GM10266 (cell line): Measurements from ENCODE around the gene CRAT.

Source experiments
- DNase-seq: peaks from one replicate; pipeline ENCODE4 v3.0.0; 2012; ENCODE audit errors: extremely low spot score
- TF ChIP-seq, protein P1 (sequence below): IDR thresholded peaks from 2 replicates; pipeline ENCODE4 v1.5.1; 2012; ENCODE audit warnings: mild to moderate bottlenecking, low read depth; ENCODE audit not compliant: control insufficient read depth, insufficient read depth; ENCODE audit errors: missing control alignments

Gene CRAT

DNA sequence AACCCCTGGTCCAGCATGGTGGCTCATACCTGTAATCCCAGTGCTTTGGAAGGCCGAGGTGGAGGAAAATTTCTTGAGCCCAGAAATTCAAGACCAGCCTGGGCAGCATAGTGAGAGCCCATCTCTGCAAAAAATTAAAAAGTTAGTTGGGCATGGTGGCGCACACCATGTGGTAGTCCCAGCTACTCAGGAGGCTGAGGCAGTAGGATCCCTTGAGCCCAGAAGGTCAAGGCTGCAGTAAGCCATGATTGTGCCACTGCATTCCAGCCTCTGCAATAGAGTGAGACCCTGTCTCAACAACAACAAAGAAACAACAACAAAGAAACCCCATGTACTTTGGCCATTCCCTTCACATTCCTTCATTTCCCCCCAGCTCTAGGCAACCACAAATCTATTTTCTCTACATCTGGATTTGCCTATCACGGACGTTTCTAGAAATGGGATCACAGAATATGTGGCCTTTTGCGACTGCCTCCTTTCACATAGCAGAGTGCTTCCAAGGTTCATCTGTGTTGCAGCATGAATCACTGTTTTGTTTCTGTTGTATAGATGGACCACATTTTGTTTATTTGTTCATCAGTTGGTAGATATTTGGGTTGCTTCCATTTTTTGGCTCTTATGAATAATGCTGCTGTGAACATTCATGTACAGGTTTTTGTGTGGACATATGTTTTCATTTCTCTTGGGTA, 56.3 kb downstream of the CRAT start:
- TF ChIP-seq, protein P1, sequence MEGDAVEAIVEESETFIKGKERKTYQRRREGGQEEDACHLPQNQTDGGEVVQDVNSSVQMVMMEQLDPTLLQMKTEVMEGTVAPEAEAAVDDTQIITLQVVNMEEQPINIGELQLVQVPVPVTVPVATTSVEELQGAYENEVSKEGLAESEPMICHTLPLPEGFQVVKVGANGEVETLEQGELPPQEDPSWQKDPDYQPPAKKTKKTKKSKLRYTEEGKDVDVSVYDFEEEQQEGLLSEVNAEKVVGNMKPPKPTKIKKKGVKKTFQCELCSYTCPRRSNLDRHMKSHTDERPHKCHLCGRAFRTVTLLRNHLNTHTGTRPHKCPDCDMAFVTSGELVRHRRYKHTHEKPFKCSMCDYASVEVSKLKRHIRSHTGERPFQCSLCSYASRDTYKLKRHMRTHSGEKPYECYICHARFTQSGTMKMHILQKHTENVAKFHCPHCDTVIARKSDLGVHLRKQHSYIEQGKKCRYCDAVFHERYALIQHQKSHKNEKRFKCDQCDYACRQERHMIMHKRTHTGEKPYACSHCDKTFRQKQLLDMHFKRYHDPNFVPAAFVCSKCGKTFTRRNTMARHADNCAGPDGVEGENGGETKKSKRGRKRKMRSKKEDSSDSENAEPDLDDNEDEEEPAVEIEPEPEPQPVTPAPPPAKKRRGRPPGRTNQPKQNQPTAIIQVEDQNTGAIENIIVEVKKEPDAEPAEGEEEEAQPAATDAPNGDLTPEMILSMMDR: no peak
- DNase-seq: no peak

DNA sequence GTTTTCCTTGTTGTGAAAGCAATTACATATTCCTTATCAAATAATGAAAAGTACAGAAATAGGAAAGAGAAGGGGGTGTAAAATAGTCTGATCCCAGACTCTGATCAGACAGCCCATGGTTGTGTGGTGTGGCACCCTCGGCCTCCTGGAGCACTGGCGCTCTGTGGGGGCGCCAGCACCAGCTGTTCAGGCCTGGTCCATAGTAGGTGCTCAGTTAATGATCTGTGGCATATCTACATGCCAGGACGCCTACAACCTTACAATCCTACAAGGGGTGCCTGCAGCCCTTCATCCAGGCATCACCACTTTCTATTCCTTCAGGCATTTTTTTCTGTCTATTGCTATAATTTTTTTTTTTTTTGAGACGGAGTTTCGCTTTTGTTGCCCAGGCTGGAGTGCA, 57.6 kb downstream of the CRAT start:
- TF ChIP-seq, protein P1: no peak
- DNase-seq: no peak

DNA sequence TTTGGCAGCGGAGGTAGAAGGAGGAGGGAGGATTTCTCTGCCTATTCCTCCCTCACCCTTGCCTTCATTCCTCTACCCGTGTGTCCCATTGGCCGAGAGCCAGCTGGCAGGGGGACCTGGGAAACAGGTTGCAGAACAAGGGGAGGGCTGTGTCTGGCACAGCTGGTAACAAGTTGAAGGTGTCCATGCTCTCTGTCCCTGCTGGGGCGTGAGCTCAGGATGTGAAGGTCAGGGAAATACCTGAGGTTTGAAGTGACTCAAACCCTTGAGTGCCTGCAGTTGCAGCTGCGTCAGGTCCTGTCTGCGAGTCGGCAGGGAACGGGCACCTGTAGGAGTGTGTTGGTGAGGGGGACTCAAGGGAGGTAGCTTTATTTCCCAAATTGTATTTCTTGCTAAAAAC, 58.0 kb downstream of the CRAT start:
- no peak for DNase-seq
- TF ChIP-seq, protein P1: no peak
